Activated B cell treated with CpG ODN at 0.5 μM for 24 hours (primary cell): ENCODE results near the gene ABHD17C. TPM values are rescaled to one million over a fixed set of nuclear protein-coding genes. Genes with fewer than 3 reads are reported as not detected.
A peak's percentile ranks its signal among the peaks of the same experiment; 100 is the strongest.
"Not testable (repeated sequence)": the region's sequence is repeated elsewhere in the genome, so short reads cannot be mapped to it uniquely, and the experiment has no call there.

Source experiments
- ATAC-seq: fragments of 200-7000 bp; cut with Tn5 transposase; one replicate; pipeline ENCODE4 v1.10.0; 2021; ENCODE audit warnings: low read depth, mild to moderate bottlenecking, moderate library complexity
- CTCF ChIA-PET: fragments of 350-600 bp; sonication (Branson Sonifier 250); formaldehyde crosslinking; loops from one replicate; lab custom pipeline; 2021; ENCODE audit warnings: antibody characterized with exemption; lab: Charles Lee
- POLR2A ChIA-PET: fragments of 350-600 bp; sonication (Branson Sonifier 250); formaldehyde crosslinking; loops from one replicate; lab custom pipeline; 2021; ENCODE audit warnings: antibody characterized with exemption; lab: Charles Lee
- DNase-seq: peaks from one replicate; pipeline ENCODE4 v3.0.0; 2022
- H3K27ac Mint-ChIP-seq: one replicate; pipeline ENCODE4 v1.8.0; 2020; ENCODE audit warnings: mixed read lengths
- H3K27me3 Mint-ChIP-seq: one replicate; pipeline ENCODE4 v1.8.0; 2021; ENCODE audit warnings: mixed read lengths
- H3K36me3 Mint-ChIP-seq: one replicate; pipeline ENCODE4 v1.8.0; 2021; ENCODE audit warnings: low read depth, mixed read lengths
- H3K4me1 Mint-ChIP-seq: one replicate; pipeline ENCODE4 v1.8.0; 2021; ENCODE audit warnings: mixed read lengths
- H3K4me3 Mint-ChIP-seq: one replicate; pipeline ENCODE4 v1.8.0; 2020; ENCODE audit warnings: mild to moderate bottlenecking, mixed read lengths
- H3K9me3 Mint-ChIP-seq: one replicate; pipeline ENCODE4 v1.8.0; 2020; ENCODE audit warnings: mixed read lengths
- CTCF ChIP-seq: fragments of 200-600 bp; IDR thresholded peaks from one replicate; pipeline ENCODE4 v1.8.0; 2022; ENCODE audit warnings: antibody characterized with exemption, mild to moderate bottlenecking
- intact Hi-C: fragments of 100-400 bp; cut with micrococcal nuclease; formaldehyde crosslinking; loops from one replicate; pipeline ENCODE4 v1.15.1; 2024
- total RNA-seq: library from RNA; stranded (reverse); gene quantifications from 2 replicates; pipeline ENCODE4 v1.2.3, GENCODE V29; 2022

ABHD17C gene
- total RNA-seq, result 2.4 and 2.5 TPM in 2 replicates

- ATAC-seq (peak; percentile 82), DNase-seq (peak; percentile 58)
- intact Hi-C loops, result loop anchor here (10.0 kb wide), 3 partner anchors 289 to 1381 kb away; partner anchors contain the start of genes MESD and TMED3
- no peak for TF ChIP-seq CTCF
- Mint-ChIP-seq H3K4me1 (peaks cover 16% of the 10 kb centered on the region), H3K27ac (peak within 1 kb of the TSS; percentile 69), H3K4me3 (peak within 1 kb of the TSS; percentile 87), H3K27me3 (peaks cover 5% of the 10 kb centered on the region), H3K36me3 (no peaks in the 10 kb centered on the region), H3K9me3 (no peaks in the 10 kb centered on the region)
- ChIA-PET POLR2A (no interaction called here), CTCF (no interaction called here)
These were observed at the start of gene ABHD17C for GRCh38 chr15:80695099-80695910. ABHD17C (plus strand) TSS chr15:80695310; CDS start chr15:80695430, 120 bp downstream.

GRCh38 chr15:80645494-80646065 lies 49.5 kb upstream of the ABHD17C start:
- Mint-ChIP-seq H3K27ac (no peak overlapping the region), H3K27me3 (peaks cover 6% of the 10 kb centered on the region), H3K36me3 (no peaks in the 10 kb centered on the region), H3K9me3 (peaks cover 7% of the 10 kb centered on the region), H3K4me3 (no peak overlapping the region), H3K4me1 (no peaks in the 10 kb centered on the region)
- DNase-seq, result no peak
- TF ChIP-seq CTCF, result no peak
- intact Hi-C loops, result no loop called here
- no peak for ATAC-seq
- ChIA-PET POLR2A (no interaction called here), CTCF (no interaction called here)

- H3K27ac Mint-ChIP-seq, H3K36me3 Mint-ChIP-seq, H3K4me3 Mint-ChIP-seq, POLR2A ChIA-PET, H3K27me3 Mint-ChIP-seq, H3K9me3 Mint-ChIP-seq, DNase-seq, CTCF ChIA-PET, intact Hi-C loops, H3K4me1 Mint-ChIP-seq, ATAC-seq: not testable (repeated sequence)
These were observed 47.7 kb upstream of the ABHD17C start for GRCh38 chr15:80647424-80647823.

GRCh38 chr15:80654299-80654698 lies 40.8 kb upstream of the ABHD17C start:
- no peaks in the 10 kb centered on the region for H3K36me3 Mint-ChIP-seq
- POLR2A ChIA-PET, result no interaction called here
- H3K4me1 Mint-ChIP-seq, result no peaks in the 10 kb centered on the region
- peaks cover 4% of the 10 kb centered on the region for H3K27me3 Mint-ChIP-seq
- ATAC-seq (no peak), DNase-seq (no peak)
- H3K27ac Mint-ChIP-seq, result no peak overlapping the region
- intact Hi-C loops, result no loop called here
- CTCF ChIA-PET, result no interaction called here
- H3K9me3 Mint-ChIP-seq, result peaks cover 14% of the 10 kb centered on the region
- no peak overlapping the region for H3K4me3 Mint-ChIP-seq
- no peak for TF ChIP-seq CTCF

GRCh38 chr15:80659375-80659774 lies 35.7 kb upstream of the ABHD17C start:
- Mint-ChIP-seq H3K4me1 (no peaks in the 10 kb centered on the region), H3K4me3 (no peak overlapping the region), H3K9me3 (peaks cover 6% of the 10 kb centered on the region), H3K36me3 (no peaks in the 10 kb centered on the region), H3K27ac (no peak overlapping the region), H3K27me3 (peaks cover 4% of the 10 kb centered on the region)
- ATAC-seq (no peak), DNase-seq (no peak)
- intact Hi-C loops, result no loop called here
- ChIA-PET POLR2A (no interaction called here), CTCF (no interaction called here)
- TF ChIP-seq CTCF, result no peak
